Endothelial cell of hepatic sinusoid (primary cell): ENCODE results near the gene EID3.

ENCODE experiments used
- in situ Hi-C: cut with HindIII; loops from 2 replicates; pipeline ENCODE4 v1.10.0; 2017; ENCODE audit warnings: low sequenced_read_pairs

EID3 gene

DNA sequence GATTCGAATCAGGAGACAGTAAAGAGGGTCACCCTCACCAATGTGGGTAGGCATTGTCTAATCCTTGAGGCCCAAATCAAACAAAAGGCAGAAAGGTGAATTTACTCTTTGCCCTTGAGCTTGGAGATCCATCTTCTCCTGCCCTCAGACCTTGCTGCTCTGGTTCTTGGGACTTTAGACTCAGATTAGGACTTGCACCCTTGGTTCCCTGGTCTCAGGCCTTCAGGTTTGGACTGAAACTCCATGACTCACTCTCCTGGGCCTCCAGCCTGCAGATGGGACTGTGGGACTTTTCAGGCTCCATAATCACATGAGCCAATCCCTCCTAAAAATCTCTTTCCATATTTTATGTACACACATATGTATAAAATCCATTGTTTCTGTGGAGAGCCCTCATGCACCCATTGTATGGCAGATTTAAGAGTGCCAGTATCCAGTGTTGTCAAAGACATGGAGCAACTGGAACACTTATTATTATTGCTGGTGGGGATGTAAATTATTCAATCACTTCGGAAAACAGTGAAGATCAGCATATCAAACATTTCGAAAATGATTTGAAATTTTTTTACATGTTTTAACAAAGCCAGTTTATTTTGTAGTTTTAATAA, 48.7 kb downstream of the EID3 start:
- in situ Hi-C loops = loop anchor here (25.0 kb wide), 1 partner anchor 535 kb away; no protein-coding TSS in a partner anchor

GRCh38 chr12:104353012-104353981, 49.8 kb downstream of the EID3 start:
- in situ Hi-C loops = loop anchor here (25.0 kb wide), 1 partner anchor 534 kb away; no protein-coding TSS in a partner anchor

DNA sequence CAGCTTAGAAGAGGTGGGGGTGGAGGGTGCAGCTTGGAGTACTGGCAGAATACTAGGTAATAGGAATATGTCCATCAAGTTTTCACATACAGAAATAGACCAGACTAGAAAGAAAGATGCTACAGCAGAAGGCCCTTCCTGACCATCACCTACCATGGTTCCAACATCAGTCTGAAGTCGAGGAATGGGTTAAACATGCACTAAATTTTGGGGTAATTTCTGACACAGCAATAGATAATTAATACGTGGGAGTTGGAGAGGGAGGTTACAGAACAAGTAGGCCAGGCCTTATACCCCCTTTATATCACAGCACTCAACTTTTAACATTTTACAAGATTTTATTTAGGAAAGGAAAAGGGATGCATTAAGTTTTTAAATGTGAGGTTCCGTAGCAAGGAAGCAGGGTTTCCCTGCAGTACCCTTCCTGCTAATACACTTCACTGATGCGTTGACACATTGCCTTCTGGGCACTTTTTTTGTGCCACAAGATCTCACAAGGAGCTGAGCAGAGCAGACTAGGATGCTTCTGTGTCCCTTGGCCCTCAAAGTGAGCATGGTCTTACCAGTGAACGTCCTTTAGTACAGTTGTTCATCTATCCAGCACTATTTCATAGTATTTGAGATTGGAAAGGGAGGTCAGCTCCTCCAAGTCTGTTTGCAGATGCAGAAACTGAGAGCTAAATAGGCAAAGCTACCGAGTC, 50.8 kb downstream of the EID3 start:
- in situ Hi-C loops = loop anchor here (25.0 kb wide), 1 partner anchor 533 kb away; no protein-coding TSS in a partner anchor
